Glomerular visceral epithelial cell (primary cell): ENCODE measurements around the gene GALNT10.

ENCODE experiments used
- DNase-seq: peaks from one replicate; pipeline ENCODE4 v3.0.0-alpha.2; 2016; ENCODE audit errors: extremely low spot score

GALNT10 gene

GRCh38 chr5:154444556-154445421 lies 254.3 kb downstream of the GALNT10 start:
- DNase-seq = peak; percentile 33

- peak; percentile 97 for DNase-seq
Observed at GRCh38 chr5:154445422-154446194, 255.1 kb downstream of the GALNT10 start, which contains the start of gene SAP30L. Gene SAP30L (plus strand): TSS chr5:154445997. CDS start chr5:154446605, 608 bp downstream.

- DNase-seq = peak; percentile 62
Observed at GRCh38 chr5:154446195-154447088, 255.9 kb downstream of the GALNT10 start.

GRCh38 chr5:154447089-154447725 lies 256.7 kb downstream of the GALNT10 start:
- DNase-seq = no peak

DNA sequence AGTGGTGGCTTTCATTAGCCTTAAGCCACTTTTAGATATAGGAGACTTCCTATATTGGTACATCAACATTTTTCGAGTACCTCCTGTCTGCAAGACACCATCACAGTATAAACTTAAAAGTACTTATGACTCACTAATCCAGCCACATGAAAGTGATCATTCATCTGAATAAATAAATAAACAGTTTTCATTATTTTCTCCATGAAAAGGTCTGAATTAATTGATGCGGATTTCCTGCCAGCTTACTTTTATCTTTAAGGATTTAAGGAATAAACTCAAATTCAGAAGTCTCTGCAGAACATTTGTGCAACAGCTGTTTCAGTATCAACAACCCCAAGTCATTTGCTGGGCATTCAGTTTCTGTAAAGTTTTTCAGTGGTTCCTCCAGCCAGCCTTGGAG lies 259.3 kb downstream of the GALNT10 start:
- DNase-seq = no peak

GRCh38 chr5:154451957-154452356 lies 261.4 kb downstream of the GALNT10 start:
- no peak for DNase-seq

- DNase-seq = no peak
Observed at GRCh38 chr5:154455585-154455984, 265.1 kb downstream of the GALNT10 start.

- DNase-seq = no peak
Observed at GRCh38 chr5:154456540-154456939, 266.0 kb downstream of the GALNT10 start.

DNA sequence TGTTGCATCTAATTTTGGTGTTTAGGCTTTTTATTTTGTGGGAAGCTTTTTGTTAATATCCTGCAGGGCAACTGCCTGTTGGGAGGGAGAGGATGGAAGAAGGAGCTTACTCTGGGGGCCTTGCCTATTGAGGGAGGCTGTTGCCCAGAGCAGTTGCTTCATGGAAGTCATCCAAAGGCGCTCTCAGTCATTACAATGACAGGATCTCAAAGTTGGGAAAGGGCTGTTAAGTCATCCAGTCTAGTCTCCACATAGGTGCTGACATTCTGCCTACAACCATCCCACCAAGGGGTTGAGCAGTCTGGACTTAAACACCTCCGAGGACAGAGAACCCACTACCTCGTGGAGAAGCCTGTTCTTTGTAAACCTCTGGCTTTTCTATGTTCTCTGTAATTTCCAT lies 268.5 kb downstream of the GALNT10 start:
- DNase-seq = no peak

DNA sequence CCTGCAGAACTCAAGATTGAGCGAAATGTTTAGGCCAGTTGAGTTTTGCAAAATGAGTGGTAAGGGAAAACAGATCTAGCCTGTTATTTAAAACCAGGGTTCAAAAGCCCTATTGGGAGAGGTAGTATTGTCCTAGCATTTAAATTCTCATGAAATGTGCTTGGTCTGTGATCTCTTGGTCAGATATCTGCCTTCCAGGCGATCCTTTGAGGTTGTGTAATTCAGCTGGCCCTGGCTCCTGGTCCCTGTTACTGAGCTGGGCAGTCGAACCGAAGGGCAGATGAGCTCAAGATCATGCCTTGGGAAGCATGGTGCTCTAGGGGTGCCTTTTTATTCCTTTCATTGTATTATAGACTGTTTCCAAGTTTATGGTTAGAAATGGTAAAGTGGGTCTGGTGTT lies 269.6 kb downstream of the GALNT10 start:
- no peak for DNase-seq

DNA sequence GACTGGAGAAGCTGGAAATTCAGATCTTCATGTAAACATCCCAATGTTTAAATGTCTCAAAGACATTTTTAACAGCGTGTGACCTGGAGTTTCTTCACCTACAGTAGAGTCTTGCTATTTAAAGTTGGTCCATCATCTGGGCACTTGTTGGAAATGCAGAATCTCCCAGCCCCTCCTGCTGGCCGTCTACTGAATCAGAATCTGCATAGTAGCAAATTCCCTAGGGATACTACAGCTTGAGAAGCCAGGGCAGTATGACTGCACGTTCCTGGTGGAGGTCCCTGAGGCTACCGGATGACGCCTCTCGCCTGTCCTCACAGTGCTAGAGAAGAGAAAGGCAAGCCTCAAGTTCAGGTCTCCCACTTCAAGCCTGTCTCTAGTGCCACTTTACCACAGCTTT lies 271.0 kb downstream of the GALNT10 start:
- no peak for DNase-seq

DNA sequence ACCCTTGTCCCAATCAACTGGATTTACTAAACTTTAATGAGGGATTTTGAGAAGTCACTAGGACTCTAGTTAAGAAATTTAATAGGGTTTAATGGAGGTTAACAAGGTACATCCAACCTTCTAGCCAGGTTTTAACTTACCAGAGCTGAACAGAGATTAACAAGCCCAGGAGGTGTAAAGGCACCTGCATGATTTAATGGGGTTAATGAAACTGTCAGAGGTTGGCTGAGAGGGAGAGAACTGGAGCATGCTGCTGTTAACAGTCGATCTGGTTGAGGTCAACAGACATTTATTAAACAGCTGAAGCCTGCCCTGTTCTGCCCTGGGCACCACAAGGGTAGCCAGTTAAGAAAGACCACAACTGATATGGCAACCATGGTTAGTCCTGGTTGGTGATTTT lies 273.9 kb downstream of the GALNT10 start:
- no peak for DNase-seq

GRCh38 chr5:154465169-154465568 lies 274.6 kb downstream of the GALNT10 start:
- DNase-seq = no peak

DNA sequence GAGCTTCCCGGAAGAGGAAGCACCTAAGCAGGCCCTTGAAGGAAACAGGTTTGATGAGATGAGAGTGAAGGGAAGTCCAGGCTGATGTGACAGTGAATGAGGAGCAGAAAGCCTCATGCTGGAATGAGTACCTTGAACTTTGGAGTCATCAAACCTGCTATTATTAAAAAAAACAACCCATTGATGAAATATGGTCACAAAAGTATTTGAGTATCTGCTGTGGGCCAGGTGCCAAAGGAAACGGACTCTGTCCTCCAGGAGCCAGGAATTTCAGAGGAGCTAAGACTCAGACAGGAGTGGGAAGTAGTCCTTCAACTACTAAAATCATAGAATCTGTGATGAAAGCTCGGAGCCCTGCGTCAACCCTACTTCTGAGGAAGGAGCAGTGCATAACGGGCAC lies 275.6 kb downstream of the GALNT10 start:
- no peak for DNase-seq

DNA sequence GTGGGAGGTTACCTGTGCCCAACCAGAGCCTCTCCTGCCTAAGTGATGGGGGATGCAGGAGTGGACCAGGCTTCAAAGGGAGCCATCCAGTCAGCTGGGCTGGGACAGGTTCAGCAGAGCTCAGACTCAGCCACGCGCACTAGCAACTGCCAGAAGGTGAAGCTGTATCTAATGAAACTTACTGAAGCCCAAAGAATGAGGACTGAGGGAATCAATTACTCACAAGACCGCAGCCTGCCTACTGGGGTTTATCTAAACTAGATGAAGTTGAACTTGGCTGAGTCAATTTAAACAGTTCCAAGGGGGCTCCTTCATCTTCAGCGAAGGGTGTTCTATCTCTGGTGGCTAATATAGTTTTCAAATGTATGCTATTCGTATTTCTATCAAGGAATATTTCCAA lies 276.1 kb downstream of the GALNT10 start:
- peak; percentile 33 for DNase-seq

DNA sequence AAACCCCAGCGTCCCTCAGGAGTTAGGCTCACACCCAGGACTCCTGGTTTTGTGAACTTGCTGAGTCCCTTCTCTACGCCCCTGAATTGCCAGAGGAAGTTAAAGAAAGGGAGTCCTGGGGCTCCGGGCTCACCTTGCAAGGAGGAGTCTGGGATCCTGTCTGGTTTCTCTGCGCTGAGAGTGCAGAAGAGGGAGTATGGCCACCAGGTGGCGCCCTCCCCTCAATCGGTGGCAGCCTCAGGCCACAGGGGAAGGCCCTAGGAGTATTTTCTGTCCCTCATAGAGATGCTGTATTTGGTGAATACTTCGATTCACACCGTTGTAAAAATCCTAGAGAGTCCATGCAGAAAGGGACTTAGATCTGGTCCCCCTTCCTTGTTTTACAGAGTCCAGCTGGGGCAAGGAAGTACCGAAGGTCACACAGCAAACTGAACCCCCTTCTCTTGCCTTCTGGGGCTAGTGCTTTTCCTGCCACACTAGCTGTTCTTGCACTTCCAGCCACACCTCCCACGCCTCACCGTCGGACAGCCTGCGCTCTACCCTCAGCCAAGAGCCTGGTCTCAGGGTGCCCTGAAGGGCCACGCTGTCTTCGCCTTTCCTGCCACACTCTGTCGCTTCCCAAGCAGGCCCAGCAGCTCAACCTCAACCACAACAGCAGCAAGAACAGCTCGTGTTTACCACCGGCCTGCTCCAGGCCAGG lies 277.3 kb downstream of the GALNT10 start:
- DNase-seq = peak; percentile 72

DNA sequence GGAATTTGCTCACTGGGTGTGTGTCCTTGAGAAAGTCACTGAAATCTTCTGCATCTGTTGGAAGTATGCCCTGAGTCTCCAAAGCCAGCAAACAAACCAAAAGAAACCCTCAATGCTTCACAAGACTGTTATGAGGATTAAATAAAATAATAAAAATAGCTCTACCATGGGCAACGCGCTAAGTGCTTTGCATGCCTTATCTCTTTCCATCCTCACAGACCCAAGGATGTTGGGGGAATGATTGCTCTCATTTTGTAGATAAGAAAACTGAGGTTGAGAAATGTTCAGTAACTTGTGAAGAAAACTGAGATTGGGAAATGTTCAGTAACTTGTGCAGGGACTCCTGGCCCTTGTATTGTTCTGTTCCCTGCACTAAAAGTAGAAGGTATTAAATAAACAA lies 279.6 kb downstream of the GALNT10 start:
- no peak for DNase-seq
